Endothelial cell (in vitro differentiated cells): ENCODE data around the gene TAF6. TPM values are rescaled to one million over a fixed set of nuclear protein-coding genes. Genes with fewer than 3 reads are reported as not detected.
A peak's percentile ranks its signal among the peaks of the same experiment; 100 is the strongest.

Experiments
- DNase-seq: peaks from one replicate; pipeline ENCODE4 v3.0.0; 2021; ENCODE audit warnings: low spot score
- H3K27ac Mint-ChIP-seq: one replicate; pipeline ENCODE4 v1.8.0; 2021; ENCODE audit warnings: mixed read lengths, inconsistent platforms; ENCODE audit not compliant: unreplicated experiment
- H3K27me3 Mint-ChIP-seq: one replicate; pipeline ENCODE4 v1.8.0; 2021; ENCODE audit warnings: mild to moderate bottlenecking, moderate library complexity, mixed read lengths, inconsistent platforms; ENCODE audit not compliant: unreplicated experiment
- H3K36me3 Mint-ChIP-seq: one replicate; pipeline ENCODE4 v1.8.0; 2021; ENCODE audit warnings: mild to moderate bottlenecking, low read depth, mixed read lengths, inconsistent platforms; ENCODE audit not compliant: unreplicated experiment
- H3K4me1 Mint-ChIP-seq: one replicate; pipeline ENCODE4 v1.8.0; 2021; ENCODE audit warnings: mild to moderate bottlenecking, mixed read lengths, inconsistent platforms; ENCODE audit not compliant: unreplicated experiment
- H3K4me3 Mint-ChIP-seq: one replicate; pipeline ENCODE4 v1.8.0; 2021; ENCODE audit warnings: mild to moderate bottlenecking, mixed read lengths, inconsistent platforms; ENCODE audit not compliant: unreplicated experiment
- H3K9me3 Mint-ChIP-seq: one replicate; pipeline ENCODE4 v1.8.0; 2021; ENCODE audit warnings: mixed read lengths, inconsistent platforms; ENCODE audit not compliant: unreplicated experiment
- long read RNA-seq: library from polyadenylated mRNA; unstranded; transcript quantifications from one replicate; pipeline ENCODE4 v2.0.0, GENCODE V29; 2020; ENCODE audit not compliant: unreplicated experiment
- total RNA-seq: library from RNA; stranded (reverse); fragmentation: NEBNext Ultra II Directional; extraction: Animal tissue kit (Norgen Biotek cat#: 25700); gene quantifications from one replicate; pipeline ENCODE4 v1.2.1, GENCODE V29; 2021; ENCODE audit not compliant: unreplicated experiment
- TF ChIP-seq, protein P1 (sequence below): fragments of 200-600 bp; sonication (generic); IDR thresholded peaks from one replicate; pipeline ENCODE4 v1.5.0; 2021; ENCODE audit warnings: antibody characterized with exemption; ENCODE audit not compliant: unreplicated experiment

Gene TAF6
- 71.8 TPM for total RNA-seq
- long read RNA-seq, transcript TAF6-211 (15 exons, 2,464 nt): major isoform, 11 of 20 reads
- long read RNA-seq, partial matches to known transcripts: 3 of 20 reads
- long read RNA-seq, other reads (novel, unspliced or antisense): 5 of 20 reads

DNA sequence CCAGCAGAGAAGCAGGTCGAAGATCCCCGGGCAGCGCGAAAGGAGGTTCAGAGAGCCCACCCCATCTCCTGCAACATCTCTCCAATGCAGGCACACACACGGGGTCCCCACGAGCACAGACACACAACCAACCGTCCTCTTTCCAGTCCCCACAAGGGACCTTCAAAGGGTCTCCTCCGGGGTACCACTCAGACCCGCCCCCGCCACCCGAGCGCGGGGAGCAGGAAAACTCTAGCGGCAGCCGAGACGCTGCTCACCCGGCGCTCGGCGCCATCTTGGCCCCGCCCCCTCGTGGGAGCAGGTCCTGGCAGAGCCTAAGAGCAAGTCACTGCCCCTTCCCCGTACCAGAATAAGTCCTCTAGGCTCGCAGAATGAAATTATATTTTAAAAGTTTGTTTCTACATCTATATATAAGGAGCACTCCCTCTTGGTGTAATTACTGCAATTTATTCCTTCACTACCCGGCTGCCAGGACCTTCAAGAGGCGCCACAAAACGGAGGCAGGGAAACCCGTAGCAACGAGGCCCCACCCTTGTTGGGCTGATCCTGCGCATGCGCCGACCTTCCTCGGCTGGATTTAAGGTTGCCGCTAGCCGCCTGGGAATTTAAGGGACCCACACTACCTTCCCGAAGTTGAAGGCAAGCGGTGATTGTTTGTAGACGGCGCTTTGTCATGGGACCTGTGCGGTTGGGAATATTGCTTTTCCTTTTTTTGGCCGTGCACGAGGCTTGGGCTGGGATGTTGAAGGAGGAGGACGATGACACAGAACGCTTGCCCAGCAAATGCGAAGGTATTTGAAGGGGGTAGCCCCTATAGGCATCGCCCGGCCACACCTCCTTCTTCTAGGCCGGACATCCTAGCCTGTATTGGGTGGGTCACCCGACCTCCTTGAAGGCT is at the start of gene TAF6, which contains the start of gene CNPY4:
TSS of gene TAF6 (minus strand) at position 287 of the 898 bp plus-strand sequence. CDS start 5,149 bp downstream, outside the sequence.
TSS of gene CNPY4 (plus strand) at position 563 of the 898 bp plus-strand sequence. CDS start at position 674, 111 bp downstream.
- no peaks in the 10 kb centered on the region for H3K9me3 Mint-ChIP-seq
- TF ChIP-seq, protein P1, sequence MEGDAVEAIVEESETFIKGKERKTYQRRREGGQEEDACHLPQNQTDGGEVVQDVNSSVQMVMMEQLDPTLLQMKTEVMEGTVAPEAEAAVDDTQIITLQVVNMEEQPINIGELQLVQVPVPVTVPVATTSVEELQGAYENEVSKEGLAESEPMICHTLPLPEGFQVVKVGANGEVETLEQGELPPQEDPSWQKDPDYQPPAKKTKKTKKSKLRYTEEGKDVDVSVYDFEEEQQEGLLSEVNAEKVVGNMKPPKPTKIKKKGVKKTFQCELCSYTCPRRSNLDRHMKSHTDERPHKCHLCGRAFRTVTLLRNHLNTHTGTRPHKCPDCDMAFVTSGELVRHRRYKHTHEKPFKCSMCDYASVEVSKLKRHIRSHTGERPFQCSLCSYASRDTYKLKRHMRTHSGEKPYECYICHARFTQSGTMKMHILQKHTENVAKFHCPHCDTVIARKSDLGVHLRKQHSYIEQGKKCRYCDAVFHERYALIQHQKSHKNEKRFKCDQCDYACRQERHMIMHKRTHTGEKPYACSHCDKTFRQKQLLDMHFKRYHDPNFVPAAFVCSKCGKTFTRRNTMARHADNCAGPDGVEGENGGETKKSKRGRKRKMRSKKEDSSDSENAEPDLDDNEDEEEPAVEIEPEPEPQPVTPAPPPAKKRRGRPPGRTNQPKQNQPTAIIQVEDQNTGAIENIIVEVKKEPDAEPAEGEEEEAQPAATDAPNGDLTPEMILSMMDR: no peak
- peaks cover 23% of the 10 kb centered on the region for H3K4me1 Mint-ChIP-seq
- H3K36me3 Mint-ChIP-seq: peaks cover 10% of the 10 kb centered on the region
- peaks cover 7% of the 10 kb centered on the region for H3K27me3 Mint-ChIP-seq
- DNase-seq: peak; percentile 89
- H3K27ac Mint-ChIP-seq: peak within 1 kb of the TSS; percentile 96
- peak within 1 kb of the TSS; percentile 99 for H3K4me3 Mint-ChIP-seq

DNA sequence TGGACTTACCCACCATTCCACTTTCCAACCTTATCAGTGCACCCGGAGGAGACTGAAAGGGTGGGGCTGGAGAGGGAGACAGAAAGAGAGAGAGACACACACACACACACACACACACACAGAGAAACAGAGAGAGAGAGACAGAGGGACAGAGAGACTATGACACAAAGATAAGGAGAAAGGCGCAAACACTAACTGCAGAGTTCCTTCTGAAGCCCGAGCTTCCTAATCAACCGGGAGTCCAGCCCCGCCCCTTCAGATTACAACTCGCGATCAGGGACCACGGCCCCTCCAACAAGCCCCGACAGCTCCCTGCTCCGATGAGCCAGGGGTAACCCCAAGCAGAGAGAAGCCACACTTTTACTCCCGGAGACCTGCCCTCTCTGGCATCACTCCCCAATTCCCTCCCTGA is 48.8 kb upstream of the TAF6 start:
- Mint-ChIP-seq H3K9me3 (no peaks in the 10 kb centered on the region), H3K36me3 (peaks cover 5% of the 10 kb centered on the region), H3K4me3 (peak overlapping the region; percentile 84), H3K27me3 (peaks cover 29% of the 10 kb centered on the region), H3K4me1 (peaks cover 34% of the 10 kb centered on the region), H3K27ac (no peak overlapping the region)
- DNase-seq: no peak
- TF ChIP-seq, protein P1: no peak

DNA sequence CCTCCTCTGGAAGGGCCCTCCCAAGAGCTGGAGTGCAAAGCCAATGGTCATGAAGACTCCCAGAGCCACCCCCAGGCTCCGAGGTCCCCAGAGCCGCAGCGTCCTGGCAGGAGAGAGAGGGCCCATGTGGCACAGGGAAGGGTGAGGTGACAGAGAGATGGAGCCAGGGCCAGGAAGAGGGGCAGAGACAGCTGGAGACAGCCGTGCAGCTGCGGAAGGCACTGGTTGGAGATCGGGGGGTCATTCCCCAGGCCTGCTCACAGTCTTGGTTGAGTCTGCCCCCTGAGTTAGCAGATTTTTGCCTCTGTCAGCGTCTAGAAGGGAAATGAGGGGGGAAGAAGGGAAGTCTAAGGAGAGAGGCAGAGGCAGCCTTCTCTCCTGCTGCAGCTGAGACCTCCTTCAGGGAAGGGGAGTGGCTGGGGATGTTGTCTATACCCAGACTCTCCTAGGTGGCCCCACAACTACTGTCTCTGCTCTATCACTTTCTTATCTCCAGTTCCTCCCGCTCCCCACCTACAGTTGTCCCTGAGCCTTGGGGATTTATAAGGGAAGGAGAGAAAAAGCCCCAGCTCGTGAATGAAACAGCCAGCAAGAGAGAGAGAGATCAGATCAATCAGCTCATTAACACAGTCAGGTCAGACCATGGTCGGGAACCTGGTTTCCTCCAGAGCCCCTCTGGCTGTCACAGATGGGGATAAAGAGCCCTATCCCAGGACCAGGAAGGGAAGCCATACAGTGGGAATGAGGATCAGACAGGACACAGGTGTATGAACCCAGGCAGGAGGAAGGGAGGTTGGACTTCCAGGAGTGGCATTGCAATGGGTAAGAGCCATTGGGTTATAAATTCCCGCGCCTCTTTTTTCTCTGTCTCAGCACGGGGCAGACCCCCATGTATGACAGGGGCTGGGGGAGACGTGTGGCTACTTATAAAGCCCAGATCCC is 48.1 kb upstream of the TAF6 start:
- Mint-ChIP-seq H3K27ac (no peak overlapping the region), H3K9me3 (no peaks in the 10 kb centered on the region), H3K4me3 (peak overlapping the region; percentile 84), H3K4me1 (peaks cover 34% of the 10 kb centered on the region), H3K36me3 (peaks cover 5% of the 10 kb centered on the region), H3K27me3 (peaks cover 29% of the 10 kb centered on the region)
- TF ChIP-seq, protein P1: no peak
- no peak for DNase-seq

DNA sequence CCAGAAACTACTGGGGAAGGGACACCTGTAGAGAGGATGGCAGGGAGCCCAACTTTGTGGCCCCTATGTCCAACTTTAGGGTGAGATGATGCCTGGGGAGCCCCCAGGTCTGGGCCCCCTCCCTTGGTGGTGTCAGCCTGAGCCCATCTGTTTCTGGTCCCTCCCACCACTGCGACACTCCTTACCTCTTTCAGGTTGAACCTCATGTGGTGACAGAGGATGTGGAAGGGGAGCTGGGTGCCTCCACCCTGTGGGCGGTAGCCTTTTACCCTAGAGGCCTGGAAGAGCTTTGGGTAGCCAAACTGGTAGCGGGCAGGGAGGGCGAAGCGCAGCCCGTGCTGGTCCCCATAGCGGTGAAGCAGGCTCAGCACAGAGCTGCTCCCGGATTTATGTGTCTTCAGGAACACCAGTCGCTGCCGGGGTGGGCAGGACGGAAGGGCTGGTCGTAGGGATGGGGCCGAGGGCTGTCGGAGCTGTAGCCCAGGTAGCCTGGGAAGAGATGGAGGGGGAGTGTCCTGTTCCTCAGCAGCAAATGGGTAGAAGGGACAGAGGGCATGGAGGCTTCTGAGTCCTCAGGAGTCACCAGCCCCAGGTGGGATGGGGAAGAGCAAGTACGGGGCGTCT is 47.3 kb upstream of the TAF6 start:
- Mint-ChIP-seq H3K36me3 (peaks cover 5% of the 10 kb centered on the region), H3K9me3 (no peaks in the 10 kb centered on the region), H3K4me1 (peaks cover 32% of the 10 kb centered on the region), H3K27ac (no peak overlapping the region), H3K4me3 (no peak overlapping the region), H3K27me3 (peaks cover 30% of the 10 kb centered on the region)
- TF ChIP-seq, protein P1: no peak
- DNase-seq: no peak
